Measurements from ENCODE around the gene RAD23B. TPM values are rescaled to one million over a fixed set of nuclear protein-coding genes. Genes with fewer than 3 reads are reported as not detected.

The RAD23B gene
- total and polyA plus RNA-seq, 2 of the 13 experiments (the other 11 are each of a cell fraction or from before 2014, with no cell fraction given) = 133 to 156 TPM

DNA sequence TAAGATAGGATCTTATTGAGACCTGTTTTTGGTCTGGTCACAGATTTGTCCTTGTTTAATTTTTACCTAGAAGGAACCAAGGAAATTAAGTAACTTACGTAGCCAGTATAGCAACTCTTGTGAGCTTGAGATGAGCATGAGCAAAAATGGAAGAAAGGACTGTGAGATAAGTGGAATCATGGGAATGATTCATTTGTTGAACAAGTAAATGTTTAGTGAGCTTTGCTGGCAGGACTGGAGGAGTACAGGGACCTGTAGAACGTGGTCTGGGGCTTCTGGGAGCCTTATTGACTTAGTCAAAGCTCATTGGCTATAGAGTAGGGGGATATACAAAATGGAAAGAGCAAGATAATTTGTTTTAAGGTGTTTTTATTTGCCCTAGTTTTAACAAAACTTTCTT lies 3.0 kb downstream of the RAD23B start (continued):
- TF ChIP-seq FOSL2 (CRISPR knock-in tag; IDR thresholded peaks at IDR 0.05) (peak; percentile 73), ATRX (CRISPR knock-in tag; IDR thresholded peaks at IDR 0.05; ENCODE audit: borderline replicate concordance) (no peak), HMG20A (CRISPR knock-in tag; IDR thresholded peaks at IDR 0.05; ENCODE audit: borderline replicate concordance) (no peak), ZNF207 (IDR thresholded peaks at IDR 0.05; ENCODE audit: borderline replicate concordance) (no peak), ZNF333 (CRISPR knock-in tag; IDR thresholded peaks at IDR 0.05; ENCODE audit: borderline replicate concordance) (no peak), GATAD2A (CRISPR knock-in tag; IDR thresholded peaks at IDR 0.05) (peak; percentile 65), IKZF1 (IDR thresholded peaks at IDR 0.05) (no peak), E2F1 (CRISPR knock-in tag; IDR thresholded peaks at IDR 0.05) (no peak), THYN1 (CRISPR knock-in tag; IDR thresholded peaks at IDR 0.05; ENCODE audit: borderline replicate concordance, low read depth) (no peak), ZNF296 (CRISPR knock-in tag; conservative IDR thresholded peaks at IDR 0.05) (no peak), ZC3H13 (CRISPR knock-in tag; IDR thresholded peaks at IDR 0.05) (no peak), SNRNP70 (IDR thresholded peaks at IDR 0.05; ENCODE audit: low read depth, low read length) (no peak), ZNF33A (CRISPR knock-in tag; IDR thresholded peaks at IDR 0.05; ENCODE audit: borderline replicate concordance) (no peak), ZNF432 (CRISPR knock-in tag; IDR thresholded peaks at IDR 0.05; ENCODE audit: borderline replicate concordance) (no peak), RBAK (CRISPR knock-in tag; IDR thresholded peaks at IDR 0.05) (no peak), ZNF703 (CRISPR knock-in tag; IDR thresholded peaks at IDR 0.05; ENCODE audit: borderline replicate concordance) (no peak), RARG (CRISPR knock-in tag; IDR thresholded peaks at IDR 0.05; ENCODE audit: low read depth) (no peak), ZNF616 (CRISPR knock-in tag; IDR thresholded peaks at IDR 0.05; ENCODE audit: low read depth) (no peak)
- TF ChIP-seq, protein P1, sequence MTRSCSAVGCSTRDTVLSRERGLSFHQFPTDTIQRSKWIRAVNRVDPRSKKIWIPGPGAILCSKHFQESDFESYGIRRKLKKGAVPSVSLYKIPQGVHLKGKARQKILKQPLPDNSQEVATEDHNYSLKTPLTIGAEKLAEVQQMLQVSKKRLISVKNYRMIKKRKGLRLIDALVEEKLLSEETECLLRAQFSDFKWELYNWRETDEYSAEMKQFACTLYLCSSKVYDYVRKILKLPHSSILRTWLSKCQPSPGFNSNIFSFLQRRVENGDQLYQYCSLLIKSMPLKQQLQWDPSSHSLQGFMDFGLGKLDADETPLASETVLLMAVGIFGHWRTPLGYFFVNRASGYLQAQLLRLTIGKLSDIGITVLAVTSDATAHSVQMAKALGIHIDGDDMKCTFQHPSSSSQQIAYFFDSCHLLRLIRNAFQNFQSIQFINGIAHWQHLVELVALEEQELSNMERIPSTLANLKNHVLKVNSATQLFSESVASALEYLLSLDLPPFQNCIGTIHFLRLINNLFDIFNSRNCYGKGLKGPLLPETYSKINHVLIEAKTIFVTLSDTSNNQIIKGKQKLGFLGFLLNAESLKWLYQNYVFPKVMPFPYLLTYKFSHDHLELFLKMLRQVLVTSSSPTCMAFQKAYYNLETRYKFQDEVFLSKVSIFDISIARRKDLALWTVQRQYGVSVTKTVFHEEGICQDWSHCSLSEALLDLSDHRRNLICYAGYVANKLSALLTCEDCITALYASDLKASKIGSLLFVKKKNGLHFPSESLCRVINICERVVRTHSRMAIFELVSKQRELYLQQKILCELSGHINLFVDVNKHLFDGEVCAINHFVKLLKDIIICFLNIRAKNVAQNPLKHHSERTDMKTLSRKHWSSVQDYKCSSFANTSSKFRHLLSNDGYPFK (CRISPR knock-in tag; IDR thresholded peaks at IDR 0.05; ENCODE audit: borderline replicate concordance) = no peak
- TF ChIP-seq, protein P2, sequence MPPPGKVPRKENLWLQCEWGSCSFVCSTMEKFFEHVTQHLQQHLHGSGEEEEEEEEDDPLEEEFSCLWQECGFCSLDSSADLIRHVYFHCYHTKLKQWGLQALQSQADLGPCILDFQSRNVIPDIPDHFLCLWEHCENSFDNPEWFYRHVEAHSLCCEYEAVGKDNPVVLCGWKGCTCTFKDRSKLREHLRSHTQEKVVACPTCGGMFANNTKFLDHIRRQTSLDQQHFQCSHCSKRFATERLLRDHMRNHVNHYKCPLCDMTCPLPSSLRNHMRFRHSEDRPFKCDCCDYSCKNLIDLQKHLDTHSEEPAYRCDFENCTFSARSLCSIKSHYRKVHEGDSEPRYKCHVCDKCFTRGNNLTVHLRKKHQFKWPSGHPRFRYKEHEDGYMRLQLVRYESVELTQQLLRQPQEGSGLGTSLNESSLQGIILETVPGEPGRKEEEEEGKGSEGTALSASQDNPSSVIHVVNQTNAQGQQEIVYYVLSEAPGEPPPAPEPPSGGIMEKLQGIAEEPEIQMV (CRISPR knock-in tag; IDR thresholded peaks at IDR 0.05; ENCODE audit: low read depth) = no peak
- TF ChIP-seq, protein P3, sequence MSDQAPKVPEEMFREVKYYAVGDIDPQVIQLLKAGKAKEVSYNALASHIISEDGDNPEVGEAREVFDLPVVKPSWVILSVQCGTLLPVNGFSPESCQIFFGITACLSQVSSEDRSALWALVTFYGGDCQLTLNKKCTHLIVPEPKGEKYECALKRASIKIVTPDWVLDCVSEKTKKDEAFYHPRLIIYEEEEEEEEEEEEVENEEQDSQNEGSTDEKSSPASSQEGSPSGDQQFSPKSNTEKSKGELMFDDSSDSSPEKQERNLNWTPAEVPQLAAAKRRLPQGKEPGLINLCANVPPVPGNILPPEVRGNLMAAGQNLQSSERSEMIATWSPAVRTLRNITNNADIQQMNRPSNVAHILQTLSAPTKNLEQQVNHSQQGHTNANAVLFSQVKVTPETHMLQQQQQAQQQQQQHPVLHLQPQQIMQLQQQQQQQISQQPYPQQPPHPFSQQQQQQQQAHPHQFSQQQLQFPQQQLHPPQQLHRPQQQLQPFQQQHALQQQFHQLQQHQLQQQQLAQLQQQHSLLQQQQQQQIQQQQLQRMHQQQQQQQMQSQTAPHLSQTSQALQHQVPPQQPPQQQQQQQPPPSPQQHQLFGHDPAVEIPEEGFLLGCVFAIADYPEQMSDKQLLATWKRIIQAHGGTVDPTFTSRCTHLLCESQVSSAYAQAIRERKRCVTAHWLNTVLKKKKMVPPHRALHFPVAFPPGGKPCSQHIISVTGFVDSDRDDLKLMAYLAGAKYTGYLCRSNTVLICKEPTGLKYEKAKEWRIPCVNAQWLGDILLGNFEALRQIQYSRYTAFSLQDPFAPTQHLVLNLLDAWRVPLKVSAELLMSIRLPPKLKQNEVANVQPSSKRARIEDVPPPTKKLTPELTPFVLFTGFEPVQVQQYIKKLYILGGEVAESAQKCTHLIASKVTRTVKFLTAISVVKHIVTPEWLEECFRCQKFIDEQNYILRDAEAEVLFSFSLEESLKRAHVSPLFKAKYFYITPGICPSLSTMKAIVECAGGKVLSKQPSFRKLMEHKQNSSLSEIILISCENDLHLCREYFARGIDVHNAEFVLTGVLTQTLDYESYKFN (CRISPR knock-in tag; conservative IDR thresholded peaks at IDR 0.05) = 0 out of 2 replicates have a peak, but pooled peaks have one; percentile 17

All from HepG2 (cell line).